OCI-LY3 (cell line): ENCODE data around the gene PTDSS2.

Source experiments
- H2AFZ ChIP-seq: fragments of 200-600, 300-600 bp; shearing (Covaris generic); 2 replicates; pipeline ENCODE4 v1.6.0; 2014; ENCODE audit warnings: antibody characterized with exemption, low read depth, low read length
- H3K27ac ChIP-seq: fragments of 200-600, 300-600 bp; sonication (generic); 2 replicates; pipeline ENCODE4 v1.5.1; 2014; ENCODE audit warnings: mild to moderate bottlenecking, low read length, moderate library complexity, mixed read lengths
- H3K27me3 ChIP-seq: fragments of 200-600, 300-600 bp; sonication (generic); 2 replicates; pipeline ENCODE4 v1.6.1; 2014; ENCODE audit warnings: low read depth, low read length, mixed read lengths
- H3K36me3 ChIP-seq: fragments of 200-600, 300-600 bp; sonication (generic); replicated peaks from 2 replicates; pipeline ENCODE3; 2014; ENCODE audit warnings: low read depth, low read length, mixed read lengths
- H3K4me1 ChIP-seq: fragments of 300-600, 200-600 bp; sonication (generic); 2 replicates; pipeline ENCODE4 v1.6.1; 2014; ENCODE audit warnings: low read length, mixed read lengths
- H3K4me2 ChIP-seq: fragments of 200-600, 300-600 bp; sonication (generic); 2 replicates; pipeline ENCODE4 v1.6.1; 2014; ENCODE audit warnings: low read length, mixed read lengths
- H3K4me3 ChIP-seq: fragments of 300-600, 200-600 bp; sonication (generic); 2 replicates; pipeline ENCODE4 v1.5.1; 2014; ENCODE audit warnings: antibody characterized with exemption, mild to moderate bottlenecking, low read length, moderate library complexity
- H3K79me2 ChIP-seq: fragments of 300-600, 200-600 bp; shearing (Covaris generic); 2 replicates; pipeline ENCODE4 v1.6.1; 2014; ENCODE audit warnings: mild to moderate bottlenecking, low read length, mixed read lengths
- H3K9ac ChIP-seq: fragments of 300-600, 200-600 bp; shearing (Covaris generic); 2 replicates; pipeline ENCODE4 v1.6.0; 2014; ENCODE audit warnings: mild to moderate bottlenecking, low read length, moderate library complexity
- H3K9me3 ChIP-seq: fragments of 200-600, 300-600 bp; shearing (Covaris generic); 2 replicates; pipeline ENCODE4 v1.6.1; 2014; ENCODE audit warnings: low read length, mixed read lengths; ENCODE audit not compliant: insufficient read depth
- H4K20me1 ChIP-seq: fragments of 200-600, 300-600 bp; sonication (generic); 2 replicates; pipeline ENCODE4 v1.6.1; 2016; ENCODE audit warnings: low read length, mixed read lengths; ENCODE audit not compliant: insufficient read depth
- CTCF ChIP-seq: fragments of 200-600, 300-600 bp; sonication (generic); IDR thresholded peaks from 2 replicates; pipeline ENCODE4 v1.5.1; 2014; ENCODE audit warnings: antibody characterized with exemption, low read length, low read depth
- EZH2phosphoT487 ChIP-seq: fragments of 200-600 bp; shearing (Covaris generic); IDR thresholded peaks from 2 replicates; pipeline ENCODE4 v1.6.1; 2018; ENCODE audit warnings: antibody characterized with exemption, mixed run types, low read depth

The PTDSS2 gene

GRCh38 chr11:419248-420005 is 30.7 kb upstream of the PTDSS2 start:
- no peak for TF ChIP-seq EZH2phosphoT487
- TF ChIP-seq CTCF: no peak
- H2AFZ ChIP-seq: no peak overlapping the region
- no peak overlapping the region for H3K4me2 ChIP-seq
- peaks cover 2% of the 10 kb centered on the region for H3K36me3 ChIP-seq
- peaks cover 3% of the 10 kb centered on the region; the same call in 1 of the 2 replicates for H3K27me3 ChIP-seq
- no peaks in the 10 kb centered on the region for H3K4me1 ChIP-seq
- no peak overlapping the region for H3K27ac ChIP-seq
- no peaks in the 10 kb centered on the region for H4K20me1 ChIP-seq
- no peaks in the 10 kb centered on the region for H3K79me2 ChIP-seq
- no peak overlapping the region for H3K4me3 ChIP-seq
- H3K9ac ChIP-seq: no peak overlapping the region
- H3K9me3 ChIP-seq: no peaks in the 10 kb centered on the region

GRCh38 chr11:420054-420910 is 29.8 kb upstream of the PTDSS2 start:
- Histone ChIP-seq H2AFZ (no peak overlapping the region), H3K4me2 (no peak overlapping the region), H3K36me3 (peaks cover 2% of the 10 kb centered on the region), H4K20me1 (no peaks in the 10 kb centered on the region), H3K9ac (no peak overlapping the region), H3K9me3 (no peaks in the 10 kb centered on the region), H3K79me2 (no peaks in the 10 kb centered on the region), H3K4me3 (no peak overlapping the region), H3K27ac (no peak overlapping the region), H3K4me1 (no peaks in the 10 kb centered on the region), H3K27me3 (no peaks in the 10 kb centered on the region)
- TF ChIP-seq EZH2phosphoT487 (no peak), CTCF (no peak)

GRCh38 chr11:420911-421321 is 29.2 kb upstream of the PTDSS2 start:
- Histone ChIP-seq H3K79me2 (no peaks in the 10 kb centered on the region), H3K4me2 (no peak overlapping the region), H3K36me3 (peaks cover 2% of the 10 kb centered on the region), H3K9me3 (no peaks in the 10 kb centered on the region), H2AFZ (no peak overlapping the region), H3K4me1 (no peaks in the 10 kb centered on the region), H3K27ac (no peak overlapping the region), H3K9ac (no peak overlapping the region), H4K20me1 (no peaks in the 10 kb centered on the region), H3K27me3 (no peaks in the 10 kb centered on the region), H3K4me3 (no peak overlapping the region)
- no peak for TF ChIP-seq CTCF
- TF ChIP-seq EZH2phosphoT487: no peak

- Histone ChIP-seq H3K79me2 (no peaks in the 10 kb centered on the region), H3K9ac (no peak overlapping the region), H3K4me1 (no peaks in the 10 kb centered on the region), H4K20me1 (no peaks in the 10 kb centered on the region), H2AFZ (no peak overlapping the region), H3K27me3 (no peaks in the 10 kb centered on the region), H3K36me3 (peaks cover 2% of the 10 kb centered on the region), H3K4me2 (no peak overlapping the region), H3K4me3 (no peak overlapping the region), H3K9me3 (no peaks in the 10 kb centered on the region), H3K27ac (no peak overlapping the region)
- TF ChIP-seq EZH2phosphoT487 (no peak), CTCF (no peak)
Observed at GRCh38 chr11:422249-422656, 27.8 kb upstream of the PTDSS2 start.
